PC-3 (cell line): ENCODE results near the gene NOP10. TPM values are rescaled to one million over a fixed set of nuclear protein-coding genes. Genes with fewer than 3 reads are reported as not detected.

Experiments
- ATAC-seq: fragments of 200-7000 bp; cut with Tn5 transposase; 2 replicates; pipeline ENCODE4 v1.9.1; 2020; ENCODE audit warnings: mild to moderate bottlenecking, moderate library complexity
- BruUV-seq: library from RNA; stranded (reverse); fragments of 400-500 nt; replicated peaks from 2 replicates; lab custom pipeline; 2021; lab: Mats Ljungman, UMichigan
- CTCF ChIA-PET: fragments of 300-600 bp; sonication (Branson Sonifier 250); formaldehyde crosslinking; loops from one replicate; lab custom pipeline; 2022; ENCODE audit warnings: antibody characterized with exemption; lab: Charles Lee
- POLR2A ChIA-PET: fragments of 300-600 bp; sonication (Branson Sonifier 250); formaldehyde crosslinking; loops from one replicate; lab custom pipeline; 2022; ENCODE audit warnings: antibody characterized with exemption; ENCODE audit not compliant: unreplicated experiment; lab: Charles Lee
- DNase-seq: peaks from one replicate; pipeline ENCODE4 v3.0.0-alpha.2; 2015
- H2AFZ ChIP-seq: fragments of 300-600 bp; sonication (generic); 2 replicates; pipeline ENCODE4 v1.6.0; 2016; ENCODE audit warnings: antibody characterized with exemption, low read length
- H3F3A ChIP-seq: fragments of 300-600 bp; sonication (generic); one replicate; pipeline ENCODE4 v1.6.0; 2017; ENCODE audit warnings: antibody characterized with exemption, low read length, control low read depth, mild to moderate bottlenecking; ENCODE audit not compliant: unreplicated experiment
- H3K27ac ChIP-seq: fragments of 300-600 bp; sonication (generic); 2 replicates; pipeline ENCODE4 v1.5.1; 2016; ENCODE audit warnings: mild to moderate bottlenecking, low read length
- H3K27me3 ChIP-seq: fragments of 300-600 bp; sonication (generic); 2 replicates; pipeline ENCODE4 v1.6.1; 2016; ENCODE audit warnings: low read length, mixed read lengths
- H3K36me3 ChIP-seq: fragments of 300-600 bp; sonication (generic); 2 replicates; pipeline ENCODE4 v1.6.1; 2016; ENCODE audit warnings: low read depth, mixed run types, low read length, mixed read lengths
- H3K4me1 ChIP-seq: fragments of 300-600 bp; sonication (generic); 2 replicates; pipeline ENCODE4 v1.5.1; 2016; ENCODE audit warnings: low read length; ENCODE audit not compliant: insufficient read depth
- H3K4me2 ChIP-seq: fragments of 300-600 bp; sonication (generic); 2 replicates; pipeline ENCODE4 v1.6.0; 2016; ENCODE audit warnings: low read length
- H3K4me3 ChIP-seq: fragments of 300-600 bp; sonication (generic); 2 replicates; pipeline ENCODE4 v1.5.1; 2016; ENCODE audit warnings: mild to moderate bottlenecking, low read length, mixed read lengths
- H3K79me2 ChIP-seq: fragments of 300-600 bp; sonication (generic); 2 replicates; pipeline ENCODE4 v1.6.1; 2017; ENCODE audit warnings: low read length, mixed read lengths
- H3K9ac ChIP-seq: fragments of 300-600 bp; sonication (generic); 2 replicates; pipeline ENCODE4 v1.6.0; 2016; ENCODE audit warnings: mild to moderate bottlenecking, low read length
- H3K9me2 ChIP-seq: fragments of 300-600 bp; sonication (generic); replicated peaks from 2 replicates; pipeline ENCODE4 v1.6.1; 2016; ENCODE audit warnings: mixed run types, low read length, mixed read lengths
- H3K9me3 ChIP-seq: fragments of 300-600 bp; sonication (generic); 2 replicates; pipeline ENCODE4 v1.6.1; 2016; ENCODE audit warnings: low read length, mixed read lengths
- H4K20me1 ChIP-seq: fragments of 300-600 bp; sonication (generic); 2 replicates; pipeline ENCODE4 v1.6.1; 2016; ENCODE audit warnings: low read length, mixed read lengths
- EZH2 ChIP-seq: fragments of 300-600 bp; sonication (generic); IDR thresholded peaks from one replicate; pipeline ENCODE4 v1.6.1; 2017; ENCODE audit warnings: antibody characterized with exemption, mild to moderate bottlenecking, low read length; ENCODE audit not compliant: unreplicated experiment
- EZH2phosphoT487 ChIP-seq: fragments of 300-600 bp; sonication (generic); IDR thresholded peaks from 2 replicates; pipeline ENCODE4 v1.6.1; 2018; ENCODE audit warnings: mild to moderate bottlenecking, antibody characterized with exemption, low read length, borderline replicate concordance
- intact Hi-C: fragments of 100-400 bp; cut with micrococcal nuclease; formaldehyde crosslinking; loops from 2 replicates; pipeline ENCODE4 v1.9.0; 2023
- total RNA-seq: library from RNA; depleted of rRNA; stranded (reverse); fragments of >200 nt; gene quantifications from 2 replicates; pipeline ENCODE4 v1.2.3, GENCODE V29; 2014
- TF ChIP-seq, protein P1 (sequence below): fragments of 300-600 bp; sonication (generic); conservative IDR thresholded peaks from 2 replicates; pipeline ENCODE4 v1.5.1; 2017; ENCODE audit warnings: antibody characterized with exemption, low read depth, mild to moderate bottlenecking, low read length

Gene NOP10
- total RNA-seq, 1 experiment from 2014 or later, result 323 TPM

DNA sequence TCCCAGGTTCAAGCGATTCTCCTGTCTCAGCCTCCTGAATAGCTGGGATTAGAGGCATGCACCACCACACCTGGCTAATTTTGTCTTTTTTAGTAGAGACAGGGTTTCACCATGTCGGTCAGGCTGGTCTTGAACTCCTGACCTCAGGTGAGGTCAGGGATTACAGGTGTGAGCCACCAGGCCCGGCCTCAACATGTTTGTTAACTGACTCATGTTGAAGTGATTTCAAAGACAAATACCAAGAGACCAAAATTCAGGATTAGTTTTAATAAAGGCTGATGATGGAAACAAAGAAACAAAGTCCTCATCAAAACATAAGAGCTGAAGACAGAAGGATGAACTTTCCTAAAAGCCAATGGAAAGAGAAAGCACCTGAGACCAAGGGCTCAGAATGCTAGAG is 41.9 kb downstream of the NOP10 start:
- H4K20me1 ChIP-seq, result no peaks in the 10 kb centered on the region
- no peaks in the 10 kb centered on the region for H3K27me3 ChIP-seq
- DNase-seq, result peak; percentile 59
- peaks cover 30% of the 10 kb centered on the region for H3K4me1 ChIP-seq
- ATAC-seq, result no peak
- H2AFZ ChIP-seq, result no peak overlapping the region
- POLR2A ChIA-PET, result interaction anchor here (0.6 kb wide), 1 partner anchor 17 kb away, joined by 9 read pairs; no protein-coding TSS in a partner anchor
- no peaks in the 10 kb centered on the region for H3K9me3 ChIP-seq
- intact Hi-C loops, result no loop called here
- H3K4me3 ChIP-seq, result no peak overlapping the region
- H3K27ac ChIP-seq, result peak overlapping the region; percentile 26; the same call in 1 of the 2 replicates
- no TSS peak for BruUV-seq
- TF ChIP-seq, protein P1, sequence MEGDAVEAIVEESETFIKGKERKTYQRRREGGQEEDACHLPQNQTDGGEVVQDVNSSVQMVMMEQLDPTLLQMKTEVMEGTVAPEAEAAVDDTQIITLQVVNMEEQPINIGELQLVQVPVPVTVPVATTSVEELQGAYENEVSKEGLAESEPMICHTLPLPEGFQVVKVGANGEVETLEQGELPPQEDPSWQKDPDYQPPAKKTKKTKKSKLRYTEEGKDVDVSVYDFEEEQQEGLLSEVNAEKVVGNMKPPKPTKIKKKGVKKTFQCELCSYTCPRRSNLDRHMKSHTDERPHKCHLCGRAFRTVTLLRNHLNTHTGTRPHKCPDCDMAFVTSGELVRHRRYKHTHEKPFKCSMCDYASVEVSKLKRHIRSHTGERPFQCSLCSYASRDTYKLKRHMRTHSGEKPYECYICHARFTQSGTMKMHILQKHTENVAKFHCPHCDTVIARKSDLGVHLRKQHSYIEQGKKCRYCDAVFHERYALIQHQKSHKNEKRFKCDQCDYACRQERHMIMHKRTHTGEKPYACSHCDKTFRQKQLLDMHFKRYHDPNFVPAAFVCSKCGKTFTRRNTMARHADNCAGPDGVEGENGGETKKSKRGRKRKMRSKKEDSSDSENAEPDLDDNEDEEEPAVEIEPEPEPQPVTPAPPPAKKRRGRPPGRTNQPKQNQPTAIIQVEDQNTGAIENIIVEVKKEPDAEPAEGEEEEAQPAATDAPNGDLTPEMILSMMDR, result no peak
- no peak for TF ChIP-seq EZH2
- no peak for TF ChIP-seq EZH2phosphoT487
- peaks cover 6% of the 10 kb centered on the region for H3K79me2 ChIP-seq
- no peaks in the 10 kb centered on the region for H3K36me3 ChIP-seq
- H3K4me2 ChIP-seq, result peak overlapping the region; percentile 9
- no peaks in the 10 kb centered on the region for H3F3A ChIP-seq
- CTCF ChIA-PET, result no interaction called here
- H3K9ac ChIP-seq, result no peak overlapping the region
- H3K9me2 ChIP-seq, result no peaks in the 10 kb centered on the region

GRCh38 chr15:34297059-34297458 is 45.9 kb downstream of the NOP10 start:
- intact Hi-C loops, result loop anchor here (1.0 to 2.0 kb wide), 4 partner anchors 22 to 58 kb away; no protein-coding TSS in a partner anchor

GRCh38 chr15:34292621-34293020 is 50.3 kb downstream of the NOP10 start:
- ChIA-PET POLR2A (no interaction called here), CTCF (no interaction called here)
- H3K9me2 ChIP-seq, result no peaks in the 10 kb centered on the region
- no peak overlapping the region for H3K9ac ChIP-seq
- intact Hi-C loops, result no loop called here
- no peaks in the 10 kb centered on the region for H3K9me3 ChIP-seq
- peaks cover 16% of the 10 kb centered on the region for H3K4me1 ChIP-seq
- H2AFZ ChIP-seq, result no peak overlapping the region
- no peaks in the 10 kb centered on the region for H4K20me1 ChIP-seq
- no TSS peak for BruUV-seq
- H3K36me3 ChIP-seq, result no peaks in the 10 kb centered on the region
- TF ChIP-seq, protein P1, result no peak
- TF ChIP-seq EZH2phosphoT487 (no peak), EZH2 (no peak)
- DNase-seq (no peak), ATAC-seq (no peak)
- no peak overlapping the region for H3K4me3 ChIP-seq
- H3K27ac ChIP-seq, result no peak overlapping the region
- no peak overlapping the region for H3K4me2 ChIP-seq
- H3F3A ChIP-seq, result no peaks in the 10 kb centered on the region
- H3K27me3 ChIP-seq, result no peaks in the 10 kb centered on the region
- H3K79me2 ChIP-seq, result peaks cover 9% of the 10 kb centered on the region

More at GRCh38 chr15:34297059-34297458, 45.9 kb downstream of the NOP10 start:
- H3K36me3 ChIP-seq, result no peaks in the 10 kb centered on the region
- no peak overlapping the region for H3K4me3 ChIP-seq
- peak; percentile 88 for ATAC-seq
- POLR2A ChIA-PET, result interaction anchor here (0.5 to 1.0 kb wide), 3 partner anchors 36 to 71 kb away, joined by 3 to 6 read pairs (median 4); no protein-coding TSS in a partner anchor
- TF ChIP-seq EZH2 (no peak), EZH2phosphoT487 (no peak)
- TF ChIP-seq, protein P1, result no peak
- H4K20me1 ChIP-seq, result no peaks in the 10 kb centered on the region
- H3K9me3 ChIP-seq, result no peaks in the 10 kb centered on the region
- H3K27me3 ChIP-seq, result no peaks in the 10 kb centered on the region
- peak; percentile 62 for DNase-seq
- no TSS peak for BruUV-seq
- no peak overlapping the region for H2AFZ ChIP-seq
- peak overlapping the region; percentile 42 for H3K4me2 ChIP-seq
- H3K79me2 ChIP-seq, result peaks cover 9% of the 10 kb centered on the region
- no peaks in the 10 kb centered on the region for H3K9me2 ChIP-seq
- peak overlapping the region; percentile 45 for H3K9ac ChIP-seq
- CTCF ChIA-PET, result no interaction called here
- peak overlapping the region; percentile 81 for H3K27ac ChIP-seq
- H3F3A ChIP-seq, result no peaks in the 10 kb centered on the region
- H3K4me1 ChIP-seq, result peaks cover 30% of the 10 kb centered on the region
